Activated naive CD4-positive, alpha-beta T cell treated with anti-CD3 and anti-CD28 coated beads, Interleukin-2, amount 10 ng/mL, durations not matched to agents 7 days and 5 days (primary cell): ENCODE results near the gene ITGAX.
A peak's percentile ranks its signal among the peaks of the same experiment; 100 is the strongest.

ENCODE experiments used
- CTCF ChIA-PET: fragments of 350-600 bp; sonication (Branson Sonifier 250); formaldehyde crosslinking; loops from one replicate; lab custom pipeline; 2021; ENCODE audit warnings: antibody characterized with exemption; lab: Charles Lee
- DNase-seq: peaks from one replicate; pipeline ENCODE4 v3.0.0-alpha.2; 2020
- H3K27ac Mint-ChIP-seq: one replicate; pipeline ENCODE4 v1.8.0; 2021; ENCODE audit warnings: mild to moderate bottlenecking, moderate library complexity, mixed read lengths
- H3K27me3 Mint-ChIP-seq: one replicate; pipeline ENCODE4 v1.8.0; 2021; ENCODE audit warnings: mild to moderate bottlenecking, mixed read lengths
- H3K36me3 Mint-ChIP-seq: one replicate; pipeline ENCODE4 v1.8.0; 2021; ENCODE audit warnings: mixed read lengths
- H3K4me1 Mint-ChIP-seq: one replicate; pipeline ENCODE4 v1.8.0; 2021; ENCODE audit warnings: mixed read lengths
- H3K4me3 Mint-ChIP-seq: one replicate; pipeline ENCODE4 v1.8.0; 2021; ENCODE audit warnings: mild to moderate bottlenecking, moderate library complexity, mixed read lengths
- H3K9me3 Mint-ChIP-seq: one replicate; pipeline ENCODE4 v1.8.0; 2021; ENCODE audit warnings: mixed read lengths

The ITGAX gene

GRCh38 chr16:31356566-31357323, 1.8 kb downstream of the ITGAX start:
- no peak for DNase-seq
- no peak overlapping the region for H3K4me3 Mint-ChIP-seq
- H3K36me3 Mint-ChIP-seq = no peaks in the 10 kb centered on the region
- H3K9me3 Mint-ChIP-seq = no peaks in the 10 kb centered on the region
- H3K27ac Mint-ChIP-seq = no peak overlapping the region
- H3K4me1 Mint-ChIP-seq = peaks cover 56% of the 10 kb centered on the region
- H3K27me3 Mint-ChIP-seq = peaks cover 18% of the 10 kb centered on the region
- CTCF ChIA-PET = no interaction called here

- CTCF ChIA-PET = no interaction called here
- peaks cover 48% of the 10 kb centered on the region for H3K4me1 Mint-ChIP-seq
- no peak overlapping the region for H3K27ac Mint-ChIP-seq
- no peaks in the 10 kb centered on the region for H3K9me3 Mint-ChIP-seq
- H3K4me3 Mint-ChIP-seq = no peak overlapping the region
- DNase-seq = peak; percentile 39
- peaks cover 10% of the 10 kb centered on the region for H3K27me3 Mint-ChIP-seq
- H3K36me3 Mint-ChIP-seq = no peaks in the 10 kb centered on the region
These were observed 2.5 kb downstream of the ITGAX start for GRCh38 chr16:31357324-31358109.

- CTCF ChIA-PET = interaction anchor here (0.6 to 1.4 kb wide), 3 partner anchors 13 to 97 kb away, joined by 3 read pairs; no protein-coding TSS in a partner anchor
- Mint-ChIP-seq H3K9me3 (no peaks in the 10 kb centered on the region), H3K36me3 (no peaks in the 10 kb centered on the region), H3K27ac (no peak overlapping the region), H3K4me1 (peaks cover 31% of the 10 kb centered on the region), H3K27me3 (peaks cover 10% of the 10 kb centered on the region), H3K4me3 (no peak overlapping the region)
- DNase-seq = no peak
These were observed 5.3 kb downstream of the ITGAX start for GRCh38 chr16:31360251-31360650.

- Mint-ChIP-seq H3K36me3 (no peaks in the 10 kb centered on the region), H3K9me3 (no peaks in the 10 kb centered on the region), H3K27me3 (peaks cover 10% of the 10 kb centered on the region), H3K4me1 (peaks cover 32% of the 10 kb centered on the region), H3K27ac (no peak overlapping the region), H3K4me3 (no peak overlapping the region)
- CTCF ChIA-PET = interaction anchor here (1.0 to 1.4 kb wide), 2 partner anchors 11 to 22 kb away, joined by 3 read pairs; no protein-coding TSS in a partner anchor
- DNase-seq = no peak
These were observed 6.5 kb downstream of the ITGAX start for GRCh38 chr16:31361201-31362110.

GRCh38 chr16:31362476-31363405, 7.8 kb downstream of the ITGAX start:
- Mint-ChIP-seq H3K4me3 (no peak overlapping the region), H3K36me3 (no peaks in the 10 kb centered on the region), H3K27ac (no peak overlapping the region), H3K4me1 (peaks cover 35% of the 10 kb centered on the region), H3K9me3 (no peaks in the 10 kb centered on the region), H3K27me3 (peaks cover 10% of the 10 kb centered on the region)
- CTCF ChIA-PET = no interaction called here
- no peak for DNase-seq

GRCh38 chr16:31363721-31364120, 8.7 kb downstream of the ITGAX start:
- no peak overlapping the region for H3K4me3 Mint-ChIP-seq
- H3K27ac Mint-ChIP-seq = peak overlapping the region; percentile 63
- CTCF ChIA-PET = no interaction called here
- peaks cover 34% of the 10 kb centered on the region for H3K4me1 Mint-ChIP-seq
- DNase-seq = no peak
- no peaks in the 10 kb centered on the region for H3K9me3 Mint-ChIP-seq
- H3K36me3 Mint-ChIP-seq = no peaks in the 10 kb centered on the region
- peaks cover 10% of the 10 kb centered on the region for H3K27me3 Mint-ChIP-seq

GRCh38 chr16:31364421-31364820, 9.4 kb downstream of the ITGAX start:
- no peaks in the 10 kb centered on the region for H3K36me3 Mint-ChIP-seq
- peaks cover 34% of the 10 kb centered on the region for H3K4me1 Mint-ChIP-seq
- H3K9me3 Mint-ChIP-seq = no peaks in the 10 kb centered on the region
- peaks cover 10% of the 10 kb centered on the region for H3K27me3 Mint-ChIP-seq
- DNase-seq = no peak
- no peak overlapping the region for H3K27ac Mint-ChIP-seq
- H3K4me3 Mint-ChIP-seq = no peak overlapping the region
- CTCF ChIA-PET = no interaction called here

GRCh38 chr16:31365131-31365865, 10.3 kb downstream of the ITGAX start:
- Mint-ChIP-seq H3K36me3 (no peaks in the 10 kb centered on the region), H3K9me3 (no peaks in the 10 kb centered on the region), H3K27ac (no peak overlapping the region), H3K27me3 (peaks cover 12% of the 10 kb centered on the region), H3K4me1 (peaks cover 34% of the 10 kb centered on the region), H3K4me3 (no peak overlapping the region)
- DNase-seq = no peak
- CTCF ChIA-PET = interaction anchor here (1.1 to 2.7 kb wide), 2 partner anchors 18 to 79 kb away, joined by 3 to 11 read pairs; no protein-coding TSS in a partner anchor

GRCh38 chr16:31367853-31368252, 12.9 kb downstream of the ITGAX start:
- Mint-ChIP-seq H3K27ac (no peak overlapping the region), H3K27me3 (peaks cover 32% of the 10 kb centered on the region), H3K9me3 (no peaks in the 10 kb centered on the region), H3K4me1 (peaks cover 34% of the 10 kb centered on the region), H3K36me3 (no peaks in the 10 kb centered on the region), H3K4me3 (no peak overlapping the region)
- no peak for DNase-seq
- CTCF ChIA-PET = interaction anchor here (1.0 to 1.3 kb wide), 2 partner anchors 9 to 39 kb away, joined by 3 read pairs; no protein-coding TSS in a partner anchor

GRCh38 chr16:31371008-31371407, 16.0 kb downstream of the ITGAX start:
- CTCF ChIA-PET = interaction anchor here (1.2 kb wide), 1 partner anchor 497 kb away, joined by 3 read pairs; no protein-coding TSS in a partner anchor
- no peak overlapping the region for H3K27ac Mint-ChIP-seq

GRCh38 chr16:31371619-31372484, 16.9 kb downstream of the ITGAX start:
- no peak overlapping the region for H3K4me3 Mint-ChIP-seq
- peaks cover 12% of the 10 kb centered on the region for H3K4me1 Mint-ChIP-seq
- no peak for DNase-seq
- H3K27me3 Mint-ChIP-seq = peaks cover 47% of the 10 kb centered on the region
- H3K27ac Mint-ChIP-seq = no peak overlapping the region
- peaks cover 1% of the 10 kb centered on the region for H3K36me3 Mint-ChIP-seq
- H3K9me3 Mint-ChIP-seq = peaks cover 4% of the 10 kb centered on the region
- CTCF ChIA-PET = interaction anchor here (0.7 to 1.6 kb wide), 3 partner anchors 10 to 497 kb away, joined by 3 read pairs; no protein-coding TSS in a partner anchor

More at GRCh38 chr16:31371008-31371407, 16.0 kb downstream of the ITGAX start:
- no peak for DNase-seq
- H3K4me3 Mint-ChIP-seq = no peak overlapping the region
- peaks cover 43% of the 10 kb centered on the region for H3K27me3 Mint-ChIP-seq
- peaks cover 4% of the 10 kb centered on the region for H3K9me3 Mint-ChIP-seq
- peaks cover 1% of the 10 kb centered on the region for H3K36me3 Mint-ChIP-seq
- peaks cover 21% of the 10 kb centered on the region for H3K4me1 Mint-ChIP-seq
